H1 (cell line): ENCODE results near the gene NUDT1.

ENCODE experiments used
- ATF2 ChIP-seq: IDR thresholded peaks from 2 replicates; pipeline ENCODE4 v1.6.1; 2012; ENCODE audit warnings: low read length, inconsistent platforms
- CBX8 ChIP-seq: fragments of 300-800, 300-1000 bp; sonication (generic); IDR thresholded peaks from 2 replicates; pipeline ENCODE4 v1.7.1; 2016; ENCODE audit warnings: low read depth, low read length, borderline replicate concordance
- JUN ChIP-seq: IDR thresholded peaks from 2 replicates; pipeline ENCODE4 v1.6.1; 2011; ENCODE audit warnings: low read depth, mild to moderate bottlenecking, improper control_type of control experiment, low read length
- SP1 ChIP-seq: IDR thresholded peaks from 2 replicates; pipeline ENCODE4 v1.6.1; 2011; ENCODE audit warnings: low read depth, low read length

- no peak for TF ChIP-seq ATF2
- no peak for TF ChIP-seq SP1
- TF ChIP-seq JUN: no peak
- no peak for TF ChIP-seq CBX8
These were observed 31.8 kb downstream of the NUDT1 start for GRCh38 chr7:2273866-2274265.
